HK-2 (cell line): ENCODE results near the gene RDH14.

Source experiments
- DNase-seq: peaks from one replicate; pipeline ENCODE4 v3.0.0-alpha.2; 2018; ENCODE audit not compliant: unreplicated experiment

Gene RDH14

GRCh38 chr2:18522484-18523146 is 37.8 kb downstream of the RDH14 start:
- no peak for DNase-seq

- peak; percentile 68 for DNase-seq
Measured at GRCh38 chr2:18520451-18521425, 39.7 kb downstream of the RDH14 start.

GRCh38 chr2:18519914-18520450 is 40.5 kb downstream of the RDH14 start:
- DNase-seq = no peak

- no peak for DNase-seq
Measured at GRCh38 chr2:18518116-18519111, 42.0 kb downstream of the RDH14 start.

- no peak for DNase-seq
Measured at GRCh38 chr2:18517386-18517785, 43.1 kb downstream of the RDH14 start.

GRCh38 chr2:18516112-18516511 is 44.3 kb downstream of the RDH14 start:
- DNase-seq = no peak

GRCh38 chr2:18514526-18515461 is 45.7 kb downstream of the RDH14 start:
- no peak for DNase-seq

GRCh38 chr2:18510775-18511174 is 49.7 kb downstream of the RDH14 start:
- DNase-seq = no peak

GRCh38 chr2:18506883-18507509 is 53.5 kb downstream of the RDH14 start:
- no peak for DNase-seq

GRCh38 chr2:18505703-18506341 is 54.6 kb downstream of the RDH14 start:
- no peak for DNase-seq
